ENCODE results near the gene SRF.

SRF gene

GRCh38 chr6:43193929-43194328 is 22.9 kb downstream of the SRF start:
- H3K4me3 ChIP-seq (ENCODE audit: low read depth, low read length), result no peak overlapping the region
- TF ChIP-seq CTCF (IDR thresholded peaks at IDR 0.05; ENCODE audit: low read depth, low read length), result no peak

- no peak overlapping the region for H3K4me3 ChIP-seq (ENCODE audit: low read depth, low read length)
- TF ChIP-seq CTCF (IDR thresholded peaks at IDR 0.05; ENCODE audit: low read depth, low read length), result no peak
These were observed 25.3 kb downstream of the SRF start for GRCh38 chr6:43196337-43196736.

GRCh38 chr6:43199912-43200311 is 28.8 kb downstream of the SRF start:
- no peak for TF ChIP-seq CTCF (IDR thresholded peaks at IDR 0.05; ENCODE audit: low read depth, low read length)
- H3K4me3 ChIP-seq (ENCODE audit: low read depth, low read length), result no peak overlapping the region

GRCh38 chr6:43200541-43200940 is 29.5 kb downstream of the SRF start:
- no peak for TF ChIP-seq CTCF (IDR thresholded peaks at IDR 0.05; ENCODE audit: low read depth, low read length)
- no peak overlapping the region for H3K4me3 ChIP-seq (ENCODE audit: low read depth, low read length)

GRCh38 chr6:43202451-43202850 is 31.4 kb downstream of the SRF start:
- no peak for TF ChIP-seq CTCF (IDR thresholded peaks at IDR 0.05; ENCODE audit: low read depth, low read length)
- no peak overlapping the region for H3K4me3 ChIP-seq (ENCODE audit: low read depth, low read length)

GRCh38 chr6:43203029-43203717 is 32.1 kb downstream of the SRF start:
- no peak for TF ChIP-seq CTCF (IDR thresholded peaks at IDR 0.05; ENCODE audit: low read depth, low read length)
- H3K4me3 ChIP-seq (ENCODE audit: low read depth, low read length), result no peak overlapping the region

GRCh38 chr6:43203718-43204095 is 32.6 kb downstream of the SRF start:
- no peak overlapping the region for H3K4me3 ChIP-seq (ENCODE audit: low read depth, low read length)
- no peak for TF ChIP-seq CTCF (IDR thresholded peaks at IDR 0.05; ENCODE audit: low read depth, low read length)

Measured in WI38 (cell line).